Ishikawa (cell line): ENCODE results near the gene SLC25A31.

Experiments used
- CREB1 ChIP-seq: IDR thresholded peaks from 2 replicates; pipeline ENCODE4 v1.6.1; 2012; ENCODE audit warnings: low read depth
- EP300 ChIP-seq: IDR thresholded peaks from 2 replicates; pipeline ENCODE4 v1.6.1; 2012; ENCODE audit warnings: borderline replicate concordance
- RAD21 ChIP-seq: IDR thresholded peaks from 2 replicates; pipeline ENCODE4 v1.6.1; 2012; ENCODE audit warnings: low read depth
- TAF1 ChIP-seq: IDR thresholded peaks from 2 replicates; pipeline ENCODE4 v1.6.1; 2012; ENCODE audit warnings: low read depth, mild to moderate bottlenecking

DNA sequence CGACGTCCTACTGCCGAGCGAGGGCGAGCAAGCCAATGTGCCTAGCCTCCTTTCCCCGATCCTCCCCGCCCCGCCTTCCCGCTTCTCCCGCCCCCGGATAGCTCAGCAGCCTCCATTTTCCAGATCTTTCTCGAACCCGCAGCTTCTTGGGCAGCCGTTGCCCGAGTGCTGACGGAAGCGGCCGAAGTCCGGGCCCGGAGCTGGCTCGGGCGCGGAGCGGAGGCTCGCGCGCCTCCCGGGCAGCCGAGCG is 51.8 kb downstream of the SLC25A31 start:
- TF ChIP-seq CREB1 (no peak), EP300 (no peak), RAD21 (no peak), TAF1 (no peak; the same call in 1 of the 2 replicates)
